Nephron (organoid): ENCODE data around the gene WDR48.

ENCODE experiments used
- H3K27ac Mint-ChIP-seq, 3 experiments: 2 replicates each; pipeline ENCODE4 v1.8.0; 2020; ENCODE audit warnings: mixed read lengths in 3 of 3, mild to moderate bottlenecking in 2 of 3, moderate library complexity in 1 of 3
- H3K27me3 Mint-ChIP-seq: 2 replicates; pipeline ENCODE4 v1.8.0; 2021; ENCODE audit warnings: low read depth, mild to moderate bottlenecking, moderate library complexity, mixed read lengths
- H3K36me3 Mint-ChIP-seq: 2 replicates; pipeline ENCODE4 v1.8.0; 2020; ENCODE audit warnings: low read depth, mixed read lengths
- H3K4me1 Mint-ChIP-seq: 2 replicates; pipeline ENCODE4 v1.8.0; 2020; ENCODE audit warnings: mixed read lengths
- H3K4me3 Mint-ChIP-seq, 3 experiments: 2 replicates each; pipeline ENCODE4 v1.8.0; 2020; ENCODE audit warnings: mild to moderate bottlenecking in 3 of 3, mixed read lengths in 3 of 3, moderate library complexity in 2 of 3
- H3K9me3 Mint-ChIP-seq: 2 replicates; pipeline ENCODE4 v1.8.0; 2020; ENCODE audit warnings: mixed read lengths
- TF ChIP-seq, protein P1 (sequence below), 3 experiments: fragments of 200-600 bp; sonication (generic); IDR thresholded peaks; one replicate each; pipeline ENCODE4 v1.5.0; 2021; ENCODE audit warnings: antibody characterized with exemption in 3 of 3; ENCODE audit not compliant: unreplicated experiment in 3 of 3

The WDR48 gene

GRCh38 chr3:39136533-39137434 lies 85.0 kb downstream of the WDR48 start:
- Mint-ChIP-seq H3K9me3 (no peaks in the 10 kb centered on the region), H3K27me3 (no peaks in the 10 kb centered on the region), H3K4me3 (no peak overlapping the region), H3K36me3 (peaks cover 19% of the 10 kb centered on the region), H3K27ac (no peak overlapping the region), H3K4me1 (peaks cover 31% of the 10 kb centered on the region)
- TF ChIP-seq, protein P1, sequence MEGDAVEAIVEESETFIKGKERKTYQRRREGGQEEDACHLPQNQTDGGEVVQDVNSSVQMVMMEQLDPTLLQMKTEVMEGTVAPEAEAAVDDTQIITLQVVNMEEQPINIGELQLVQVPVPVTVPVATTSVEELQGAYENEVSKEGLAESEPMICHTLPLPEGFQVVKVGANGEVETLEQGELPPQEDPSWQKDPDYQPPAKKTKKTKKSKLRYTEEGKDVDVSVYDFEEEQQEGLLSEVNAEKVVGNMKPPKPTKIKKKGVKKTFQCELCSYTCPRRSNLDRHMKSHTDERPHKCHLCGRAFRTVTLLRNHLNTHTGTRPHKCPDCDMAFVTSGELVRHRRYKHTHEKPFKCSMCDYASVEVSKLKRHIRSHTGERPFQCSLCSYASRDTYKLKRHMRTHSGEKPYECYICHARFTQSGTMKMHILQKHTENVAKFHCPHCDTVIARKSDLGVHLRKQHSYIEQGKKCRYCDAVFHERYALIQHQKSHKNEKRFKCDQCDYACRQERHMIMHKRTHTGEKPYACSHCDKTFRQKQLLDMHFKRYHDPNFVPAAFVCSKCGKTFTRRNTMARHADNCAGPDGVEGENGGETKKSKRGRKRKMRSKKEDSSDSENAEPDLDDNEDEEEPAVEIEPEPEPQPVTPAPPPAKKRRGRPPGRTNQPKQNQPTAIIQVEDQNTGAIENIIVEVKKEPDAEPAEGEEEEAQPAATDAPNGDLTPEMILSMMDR (IDR thresholded peaks at IDR 0.05; ENCODE audit: unreplicated experiment in 3 of 3), result no peak

DNA sequence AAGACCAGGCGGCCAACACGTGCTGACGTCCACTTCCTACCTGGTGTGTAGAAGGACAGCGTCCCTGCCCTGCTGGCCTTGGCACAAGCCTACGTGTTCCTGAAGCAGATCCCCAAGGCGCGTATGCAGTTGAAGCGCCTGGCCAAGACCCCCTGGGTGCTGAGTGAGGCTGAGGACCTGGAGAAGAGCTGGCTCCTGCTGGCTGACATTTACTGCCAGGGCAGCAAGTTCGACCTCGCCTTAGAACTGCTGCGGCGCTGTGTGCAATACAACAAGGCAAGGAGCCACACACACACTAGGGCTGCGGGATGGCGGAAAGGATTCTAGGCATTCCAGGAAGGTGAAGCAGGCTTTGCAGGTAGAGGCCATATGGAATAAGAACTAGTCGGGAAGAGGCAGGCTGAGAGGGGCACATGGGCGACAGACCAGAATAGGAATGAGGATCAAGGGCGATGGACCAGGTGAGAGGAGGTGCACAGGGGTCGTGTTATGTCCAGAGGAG lies 85.7 kb downstream of the WDR48 start:
- Mint-ChIP-seq H3K36me3 (peaks cover 22% of the 10 kb centered on the region), H3K27me3 (peaks cover 2% of the 10 kb centered on the region), H3K9me3 (no peaks in the 10 kb centered on the region), H3K4me1 (peaks cover 35% of the 10 kb centered on the region), H3K4me3 (no peak overlapping the region), H3K27ac (peak overlapping the region in 1 of 3 experiments; percentile 19)
- TF ChIP-seq, protein P1 (IDR thresholded peaks at IDR 0.05; ENCODE audit: unreplicated experiment in 3 of 3), result no peak

DNA sequence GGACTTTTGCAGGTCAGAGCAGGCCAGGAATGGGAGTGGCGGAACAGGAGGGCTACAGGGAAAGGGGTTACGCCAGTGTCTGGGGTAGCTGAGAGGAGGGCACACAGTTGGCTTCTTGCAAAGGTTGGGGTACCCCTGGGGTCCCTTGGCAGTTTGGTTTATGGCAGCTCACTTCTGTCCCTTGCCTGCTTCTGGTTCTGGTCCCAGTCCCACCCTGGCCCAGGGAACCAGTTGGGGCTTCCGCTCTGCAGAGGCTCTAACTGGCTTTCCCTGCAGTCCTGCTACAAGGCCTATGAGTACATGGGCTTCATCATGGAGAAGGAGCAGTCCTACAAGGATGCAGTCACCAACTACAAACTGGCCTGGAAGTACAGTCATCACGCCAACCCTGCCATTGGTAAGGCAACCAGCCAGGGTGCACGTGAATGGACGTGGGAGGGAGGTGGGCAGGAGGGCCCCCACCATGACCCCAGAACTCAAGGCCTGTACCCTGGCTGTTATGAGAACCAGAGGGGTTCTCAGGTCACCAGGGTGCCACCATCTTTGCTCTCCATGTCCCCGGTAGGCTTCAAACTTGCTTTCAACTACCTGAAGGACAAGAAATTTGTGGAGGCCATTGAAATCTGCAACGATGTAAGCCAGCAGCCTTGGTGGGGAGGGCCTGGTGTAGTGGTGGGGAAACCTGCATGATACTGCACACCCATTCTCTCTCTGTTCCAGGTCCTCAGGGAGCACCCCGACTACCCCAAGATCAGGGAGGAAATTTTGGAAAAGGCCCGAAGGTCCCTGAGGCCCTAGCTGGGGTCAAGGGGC lies 86.4 kb downstream of the WDR48 start:
- Mint-ChIP-seq H3K27me3 (peaks cover 4% of the 10 kb centered on the region), H3K36me3 (peaks cover 27% of the 10 kb centered on the region), H3K9me3 (no peaks in the 10 kb centered on the region), H3K4me1 (peaks cover 38% of the 10 kb centered on the region), H3K27ac (peak overlapping the region in 2 of 3 experiments; percentile 55 to 79), H3K4me3 (no peak overlapping the region)
- TF ChIP-seq, protein P1 (IDR thresholded peaks at IDR 0.05; ENCODE audit: unreplicated experiment in 3 of 3), result no peak

- Mint-ChIP-seq H3K27me3 (peaks cover 4% of the 10 kb centered on the region), H3K36me3 (peaks cover 26% of the 10 kb centered on the region), H3K9me3 (no peaks in the 10 kb centered on the region), H3K4me1 (peaks cover 38% of the 10 kb centered on the region), H3K4me3 (no peak overlapping the region), H3K27ac (peak overlapping the region in 2 of 3 experiments; percentile 55 to 79)
- TF ChIP-seq, protein P1 (IDR thresholded peaks at IDR 0.05; ENCODE audit: unreplicated experiment in 3 of 3), result no peak
Measured at GRCh38 chr3:39138804-39139415, 87.1 kb downstream of the WDR48 start.

DNA sequence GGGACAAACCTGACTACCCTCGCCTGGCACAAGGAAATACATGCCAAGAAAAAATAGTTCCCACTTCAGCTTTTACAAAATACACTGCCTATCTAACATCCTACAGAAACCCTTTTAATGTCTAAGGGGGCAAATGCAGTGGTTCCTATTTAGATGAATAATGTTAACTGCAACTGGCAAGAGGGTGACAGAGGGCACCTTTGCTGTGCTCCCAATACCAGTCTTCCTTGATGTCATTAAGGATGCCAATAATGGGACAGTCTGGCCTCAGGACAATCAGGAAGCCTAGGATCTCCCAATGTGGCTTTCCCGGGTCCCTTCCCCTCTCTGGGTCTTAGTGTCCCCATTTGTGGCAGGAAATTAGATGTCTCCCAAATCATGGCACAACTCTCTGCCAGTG lies 87.6 kb downstream of the WDR48 start:
- Mint-ChIP-seq H3K36me3 (peaks cover 31% of the 10 kb centered on the region), H3K4me1 (peaks cover 40% of the 10 kb centered on the region), H3K27ac (peak overlapping the region in 2 of 3 experiments; percentile 24 to 79), H3K4me3 (no peak overlapping the region), H3K27me3 (peaks cover 4% of the 10 kb centered on the region), H3K9me3 (no peaks in the 10 kb centered on the region)
- TF ChIP-seq, protein P1 (IDR thresholded peaks at IDR 0.05; ENCODE audit: unreplicated experiment in 3 of 3), result no peak
